Vagina (tissue), 2 donors: ENCODE data around the gene STARD3. TPM values are rescaled to one million over a fixed set of nuclear protein-coding genes. Genes with fewer than 3 reads are reported as not detected.

Experiments
- DNase-seq, 2 donors: peaks; one replicate each; pipeline ENCODE4 v3.0.0-alpha.2; 2017; ENCODE audit errors: extremely low spot score in 2 of 2
- H3K27ac ChIP-seq: fragments of 200-600 bp; sonication (generic); one replicate; pipeline ENCODE4 v1.5.1; 2019
- H3K27me3 ChIP-seq: fragments of 200-600 bp; sonication (generic); one replicate; pipeline ENCODE4 v1.5.1; 2019
- H3K36me3 ChIP-seq, 2 donors: fragments of 200-600 bp; sonication (generic); one replicate each; pipeline ENCODE4 v1.5.1; 2017 to 2019
- H3K4me1 ChIP-seq: fragments of 200-600 bp; sonication (generic); one replicate; pipeline ENCODE4 v1.5.1; 2019
- H3K4me3 ChIP-seq, 2 donors: fragments of 200-600 bp; sonication (generic); 1 replicate in 1 of 2; 2 replicates in 1 of 2; pipeline ENCODE4 v1.5.1; 2016 to 2019
- H3K9me3 ChIP-seq: fragments of 200-600 bp; sonication (generic); one replicate; pipeline ENCODE4 v1.5.1; 2019
- CTCF ChIP-seq, 3 experiments: fragments of 450-650 bp in 2 of 3; fragments of 200-600 bp in 1 of 3; sonication (generic) in 1 of 3; IDR thresholded peaks; one replicate each; pipeline ENCODE4 v1.5.1; 2017 to 2019; ENCODE audit warnings: antibody characterized with exemption in 3 of 3, mild to moderate bottlenecking in 2 of 3, moderate library complexity in 2 of 3
- POLR2A ChIP-seq, 2 donors: fragments of 450-650 bp; IDR thresholded peaks; one replicate each; pipeline ENCODE4 v1.6.1; 2017; ENCODE audit warnings: antibody characterized with exemption in 2 of 2, mild to moderate bottlenecking in 2 of 2, moderate library complexity in 2 of 2
- POLR2AphosphoS5 ChIP-seq, 2 donors: sonication (generic); formaldehyde crosslinking; IDR thresholded peaks; one replicate each; pipeline ENCODE4 v1.9.0; 2017; ENCODE audit warnings: antibody characterized with exemption in 2 of 2, mild to moderate bottlenecking in 2 of 2, low read depth in 1 of 2; ENCODE audit not compliant: insufficient read depth in 1 of 2
- intact Hi-C: fragments of 100-400 bp; cut with DNase I; formaldehyde crosslinking; loops from one replicate; pipeline ENCODE4 v1.15.1; 2023
- total RNA-seq: library from RNA; depleted of rRNA; stranded (reverse); fragments of >200 nt; gene quantifications from one replicate; pipeline ENCODE4 v1.2.3, GENCODE V29; 2016

STARD3 gene
- total RNA-seq, 1 donor from 2014 or later = 148 TPM

- TF ChIP-seq POLR2AphosphoS5 (IDR thresholded peaks at IDR 0.05; ENCODE audit: insufficient read depth in 1 of 2, low read depth in 1 of 2) (no peak), POLR2A (IDR thresholded peaks at IDR 0.05) (no peak), CTCF (IDR thresholded peaks at IDR 0.05) (no peak)
- no peaks in the 10 kb centered on the region for H3K36me3 ChIP-seq
- DNase-seq = no peak
- H3K4me3 ChIP-seq = no peak overlapping the region
- peaks cover 67% of the 10 kb centered on the region for H3K4me1 ChIP-seq
- no peaks in the 10 kb centered on the region for H3K9me3 ChIP-seq
- no peaks in the 10 kb centered on the region for H3K27me3 ChIP-seq
- intact Hi-C loops = no loop called here
- H3K27ac ChIP-seq = no peak overlapping the region
Measured at GRCh38 chr17:39641097-39641496, 4.2 kb downstream of the STARD3 start.

- TF ChIP-seq CTCF (IDR thresholded peaks at IDR 0.05) = no peak
- no peak for TF ChIP-seq POLR2A (IDR thresholded peaks at IDR 0.05)
- TF ChIP-seq POLR2AphosphoS5 (IDR thresholded peaks at IDR 0.05; ENCODE audit: insufficient read depth in 1 of 2, low read depth in 1 of 2) = no peak
- Histone ChIP-seq H3K36me3 (no peaks in the 10 kb centered on the region), H3K27ac (no peak overlapping the region), H3K4me3 (no peak overlapping the region), H3K9me3 (no peaks in the 10 kb centered on the region), H3K4me1 (peaks cover 60% of the 10 kb centered on the region), H3K27me3 (no peaks in the 10 kb centered on the region)
- DNase-seq = no peak
- intact Hi-C loops = no loop called here
Measured at GRCh38 chr17:39641883-39642282, 4.9 kb downstream of the STARD3 start.

- peaks cover 59% of the 10 kb centered on the region for H3K4me1 ChIP-seq
- H3K4me3 ChIP-seq = no peak overlapping the region
- TF ChIP-seq POLR2A (IDR thresholded peaks at IDR 0.05) (no peak), POLR2AphosphoS5 (IDR thresholded peaks at IDR 0.05; ENCODE audit: insufficient read depth in 1 of 2, low read depth in 1 of 2) (no peak), CTCF (IDR thresholded peaks at IDR 0.05) (no peak)
- H3K27ac ChIP-seq = no peak overlapping the region
- no peaks in the 10 kb centered on the region for H3K27me3 ChIP-seq
- no peak for DNase-seq
- H3K36me3 ChIP-seq = no peaks in the 10 kb centered on the region
- H3K9me3 ChIP-seq = no peaks in the 10 kb centered on the region
- intact Hi-C loops = no loop called here
Measured at GRCh38 chr17:39642291-39643074, 5.5 kb downstream of the STARD3 start.

- H3K9me3 ChIP-seq = no peaks in the 10 kb centered on the region
- intact Hi-C loops = no loop called here
- H3K4me1 ChIP-seq = peaks cover 51% of the 10 kb centered on the region
- H3K36me3 ChIP-seq = no peaks in the 10 kb centered on the region
- H3K27ac ChIP-seq = no peak overlapping the region
- DNase-seq = no peak
- TF ChIP-seq POLR2AphosphoS5 (IDR thresholded peaks at IDR 0.05; ENCODE audit: insufficient read depth in 1 of 2, low read depth in 1 of 2) (no peak), POLR2A (IDR thresholded peaks at IDR 0.05) (no peak), CTCF (IDR thresholded peaks at IDR 0.05) (no peak)
- H3K4me3 ChIP-seq = no peak overlapping the region
- H3K27me3 ChIP-seq = no peaks in the 10 kb centered on the region
Measured at GRCh38 chr17:39643271-39643670, 6.3 kb downstream of the STARD3 start.

- intact Hi-C loops = no loop called here
- H3K27me3 ChIP-seq = no peaks in the 10 kb centered on the region
- no peak overlapping the region for H3K27ac ChIP-seq
- no peaks in the 10 kb centered on the region for H3K9me3 ChIP-seq
- no peak for DNase-seq
- H3K4me3 ChIP-seq = no peak overlapping the region
- no peaks in the 10 kb centered on the region for H3K36me3 ChIP-seq
- H3K4me1 ChIP-seq = peaks cover 25% of the 10 kb centered on the region
- TF ChIP-seq POLR2A (IDR thresholded peaks at IDR 0.05) = no peak
Measured at GRCh38 chr17:39647256-39647655, 10.3 kb downstream of the STARD3 start.
